IMR-90 (cell line): ENCODE results near the gene MSI2. TPM values are rescaled to one million over a fixed set of nuclear protein-coding genes. Genes with fewer than 3 reads are reported as not detected.

Experiments
- ATAC-seq: fragments of 200-7000 bp; cut with Tn5 transposase; 2 replicates; pipeline ENCODE4 v1.9.1; 2020; ENCODE audit warnings: low read depth, mild to moderate bottlenecking, moderate library complexity
- BruUV-seq: library from RNA; stranded (reverse); fragments of 400-500 nt; replicated peaks from 2 replicates; lab custom pipeline; 2021; lab: Mats Ljungman, UMichigan
- CTCF ChIA-PET: fragments of 300-600 bp; formaldehyde crosslinking; extraction: SDS; loops from one replicate; lab custom pipeline; 2021; ENCODE audit warnings: antibody characterized with exemption; lab: Yijun Ruan, JAX
- POLR2A ChIA-PET: fragments of 300-600 bp; sonication (Branson Sonifier 250); formaldehyde crosslinking; loops from one replicate; lab custom pipeline; 2022; ENCODE audit warnings: antibody characterized with exemption; ENCODE audit not compliant: unreplicated experiment; lab: Charles Lee
- DNase-seq: peaks from one replicate; pipeline ENCODE4 v3.0.0; 2013
- H2AFZ ChIP-seq: replicated peaks from 2 replicates; pipeline ENCODE3; 2013; ENCODE audit warnings: low read length, mild to moderate bottlenecking; ENCODE audit not compliant: poor library complexity
- H2AK5ac ChIP-seq: 2 replicates; pipeline ENCODE4 v1.6.1; 2013; ENCODE audit warnings: low read depth, low read length, inconsistent platforms
- H2AK9ac ChIP-seq: replicated peaks from 2 replicates; pipeline ENCODE3; 2013; ENCODE audit warnings: mild to moderate bottlenecking, low read depth, low read length, moderate library complexity; ENCODE audit not compliant: poor library complexity
- H2BK120ac ChIP-seq: 2 replicates; pipeline ENCODE4 v1.6.1; 2013; ENCODE audit warnings: low read depth, low read length, inconsistent platforms
- H2BK15ac ChIP-seq: 3 replicates; pipeline ENCODE4 v1.6.1; 2013; ENCODE audit warnings: low read depth, low read length, inconsistent platforms
- H2BK20ac ChIP-seq: 2 replicates; pipeline ENCODE4 v1.6.1; 2013; ENCODE audit warnings: low read depth, mild to moderate bottlenecking, inconsistent platforms, low read length, moderate library complexity
- H2BK5ac ChIP-seq: 2 replicates; pipeline ENCODE4 v1.6.1; 2013; ENCODE audit warnings: mild to moderate bottlenecking, low read depth, low read length, inconsistent platforms; ENCODE audit not compliant: poor library complexity, severe bottlenecking
- H3K14ac ChIP-seq: replicated peaks from 2 replicates; pipeline ENCODE4 v1.6.1; 2013; ENCODE audit warnings: low read depth, low read length, inconsistent platforms
- H3K18ac ChIP-seq: 2 replicates; pipeline ENCODE4 v1.6.1; 2013; ENCODE audit warnings: low read depth, low read length, control low read depth
- H3K23ac ChIP-seq: 2 replicates; pipeline ENCODE4 v1.6.1; 2013; ENCODE audit warnings: low read depth, low read length, inconsistent platforms
- H3K27ac ChIP-seq: 2 replicates; pipeline ENCODE4 v1.5.1; 2013; ENCODE audit warnings: mild to moderate bottlenecking, control low read depth, low read length; ENCODE audit not compliant: insufficient read depth
- H3K27me3 ChIP-seq: 2 replicates; pipeline ENCODE4 v1.6.1; 2013; ENCODE audit warnings: low read length; ENCODE audit not compliant: control insufficient read depth, insufficient read depth
- H3K36me3 ChIP-seq: 2 replicates; pipeline ENCODE4 v1.6.1; 2013; ENCODE audit warnings: low read length, mixed read lengths; ENCODE audit not compliant: control insufficient read depth, insufficient read depth
- H3K4ac ChIP-seq: 2 replicates; pipeline ENCODE4 v1.6.1; 2013; ENCODE audit warnings: low read depth, low read length, inconsistent platforms
- H3K4me1 ChIP-seq: 2 replicates; pipeline ENCODE4 v1.6.1; 2013; ENCODE audit warnings: low read length, mixed read lengths; ENCODE audit not compliant: control insufficient read depth, insufficient read depth
- H3K4me2 ChIP-seq: 2 replicates; pipeline ENCODE4 v1.6.1; 2013; ENCODE audit warnings: low read depth, mild to moderate bottlenecking, control low read depth, low read length, moderate library complexity
- H3K4me3 ChIP-seq: 2 replicates; pipeline ENCODE4 v1.5.1; 2013; ENCODE audit warnings: low read depth, mild to moderate bottlenecking, control low read depth, low read length, moderate library complexity; ENCODE audit not compliant: insufficient read depth
- H3K56ac ChIP-seq: 2 replicates; pipeline ENCODE4 v1.6.1; 2013; ENCODE audit warnings: low read length, inconsistent platforms; ENCODE audit not compliant: insufficient read depth; ENCODE audit errors: extremely low read depth
- H3K79me1 ChIP-seq, 2 experiments: 2 replicates each; pipeline ENCODE4 v1.6.1; 2013; ENCODE audit warnings: low read length in 2 of 2, inconsistent platforms in 1 of 2, low read depth in 1 of 2
- H3K9ac ChIP-seq: 2 replicates; pipeline ENCODE4 v1.6.1; 2013; ENCODE audit warnings: low read depth, low read length, control low read depth
- H3K9me1 ChIP-seq: 2 replicates; pipeline ENCODE4 v1.6.1; 2013; ENCODE audit warnings: low read length, inconsistent platforms; ENCODE audit not compliant: insufficient read depth
- H3K9me3 ChIP-seq: 2 replicates; pipeline ENCODE4 v1.6.1; 2013; ENCODE audit warnings: low read length; ENCODE audit not compliant: control insufficient read depth, insufficient read depth
- H4K20me1 ChIP-seq: 2 replicates; pipeline ENCODE4 v1.6.1; 2013; ENCODE audit warnings: low read length, inconsistent platforms; ENCODE audit not compliant: insufficient read depth
- H4K5ac ChIP-seq: 2 replicates; pipeline ENCODE4 v1.6.1; 2013; ENCODE audit warnings: mild to moderate bottlenecking, low read depth, low read length, control low read depth
- H4K8ac ChIP-seq, 2 experiments: 2 replicates each; pipeline ENCODE4 v1.6.1; 2013; ENCODE audit warnings: low read depth in 2 of 2, low read length in 2 of 2, control low read depth in 1 of 2, inconsistent platforms in 1 of 2
- H4K91ac ChIP-seq: 2 replicates; pipeline ENCODE4 v1.6.1; 2013; ENCODE audit warnings: low read depth, low read length, inconsistent platforms; ENCODE audit not compliant: insufficient read depth
- CEBPB ChIP-seq: IDR thresholded peaks from 2 replicates; pipeline ENCODE4 v1.6.1; 2012; ENCODE audit warnings: low read depth, low read length, improper control_type of control experiment
- RCOR1 ChIP-seq: IDR thresholded peaks from 2 replicates; pipeline ENCODE4 v1.6.1; 2012; ENCODE audit warnings: mild to moderate bottlenecking, low read length, improper control_type of control experiment; ENCODE audit not compliant: insufficient replicate concordance
- WGBS, 2 experiments: methylation state at CpG; one replicate each; pipeline versions ENCODE4 v1.1.5 to v1.1.7; 2013; ENCODE audit warnings: missing lambda C conversion rate in 2 of 2; ENCODE audit not compliant: insufficient read length in 1 of 2; ENCODE audit errors: extremely low coverage in 2 of 2; 5-methylcytosine and 5-hydroxymethylcytosine counted together
- dilution Hi-C: fragments of 300-500 bp; cut with HindIII; formaldehyde crosslinking; loops from one replicate; pipeline ENCODE4 v1.14.3; 2018; ENCODE audit warnings: low sequenced_read_pairs; ENCODE audit not compliant: unreplicated experiment
- in situ Hi-C: fragments of 300-500 bp; cut with MboI; formaldehyde crosslinking; loops from 3 replicates; pipeline ENCODE4 v1.14.3; 2019; ENCODE audit warnings: low sequenced_read_pairs, inconsistent platforms, mixed read lengths
- intact Hi-C: fragments of 100-400 bp; cut with micrococcal nuclease; formaldehyde crosslinking; loops from 2 replicates; pipeline ENCODE4 v1.10.0; 2022
- polyA plus RNA-seq, 3 experiments: library from polyadenylated mRNA; depleted of rRNA; stranded (reverse); fragments of >200 nt; gene quantifications; 2 replicates each; pipeline ENCODE4 v1.2.3, GENCODE V29; 2012; ENCODE audit warnings: low replicate concordance in 1 of 3
- total RNA-seq: library from RNA; depleted of rRNA; stranded (reverse); fragments of >200 nt; gene quantifications from 2 replicates; pipeline ENCODE4 v1.2.3, GENCODE V29; 2012
- TF ChIP-seq, protein P1 (sequence below): conservative IDR thresholded peaks from 2 replicates; pipeline ENCODE4 v1.5.1; 2012; ENCODE audit warnings: mild to moderate bottlenecking, low read depth, low read length, improper control_type of control experiment

Gene MSI2
- total and polyA plus RNA-seq, 2 of the 4 experiments (the other 2 are of a cell fraction): 13.0 to 16.0 TPM

DNA sequence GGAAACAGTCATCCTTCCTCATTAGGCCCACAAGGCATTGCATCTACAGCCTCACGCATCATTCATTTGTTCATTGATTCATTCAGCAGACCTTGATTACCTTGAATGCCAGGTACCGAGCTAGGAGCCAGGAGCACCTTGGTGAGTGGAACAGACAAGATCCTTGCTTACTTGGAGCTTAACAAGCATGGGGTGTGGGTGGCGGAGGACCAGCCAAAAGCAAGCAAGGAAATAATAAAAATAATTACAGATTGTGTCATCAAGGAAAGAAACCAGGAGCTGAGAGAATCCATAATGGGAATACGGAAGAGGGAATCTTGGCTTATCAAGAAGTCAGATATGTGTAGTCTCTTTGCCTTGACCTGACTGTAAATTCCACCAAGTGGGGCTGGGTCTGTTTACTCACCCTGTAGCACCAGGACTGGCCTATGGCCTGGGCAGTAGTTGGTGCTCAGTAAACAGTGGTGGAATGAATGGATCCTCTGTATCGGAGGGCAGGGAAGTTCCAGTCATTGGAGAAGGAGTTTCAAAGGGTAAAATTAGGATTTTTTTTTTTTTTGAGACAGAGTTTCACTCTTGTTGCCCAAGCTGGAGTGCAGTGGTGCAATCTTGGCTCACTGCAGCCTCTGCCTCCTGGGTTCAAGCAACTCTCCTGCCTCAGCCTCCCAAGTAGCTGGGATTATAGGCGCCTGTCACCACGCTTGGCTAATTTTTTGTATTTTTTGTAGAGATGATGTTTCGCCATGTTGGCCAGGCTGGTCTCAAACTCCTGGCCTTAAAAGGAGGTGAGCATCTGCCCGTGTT, 157.7 kb downstream of the MSI2 start:
- no peak overlapping the region for H3K4ac ChIP-seq
- H4K5ac ChIP-seq: no peak overlapping the region
- H3K23ac ChIP-seq: no peak overlapping the region
- no peak overlapping the region for H2BK15ac ChIP-seq
- no peaks in the 10 kb centered on the region for H3K27me3 ChIP-seq
- H2BK120ac ChIP-seq: no peak overlapping the region
- H4K8ac ChIP-seq: no peak overlapping the region
- H3K4me3 ChIP-seq: no peak overlapping the region
- POLR2A ChIA-PET: no interaction called here
- no peak for DNase-seq
- no peak overlapping the region for H4K91ac ChIP-seq
- no peaks in the 10 kb centered on the region for H3K36me3 ChIP-seq
- H3K4me2 ChIP-seq: no peak overlapping the region
- H2AFZ ChIP-seq: no peak overlapping the region
- intact Hi-C loops: no loop called here
- no peak overlapping the region for H3K14ac ChIP-seq
- H3K9me1 ChIP-seq: no peaks in the 10 kb centered on the region
- no peak overlapping the region for H3K56ac ChIP-seq
- WGBS, 2 experiments: 100% methylated on average over 1 of the region's 9 CpGs; no CpG with 5 or more reads in 1 of the 2 experiments
- no peak overlapping the region for H2AK9ac ChIP-seq
- no peak overlapping the region for H2BK20ac ChIP-seq
- TF ChIP-seq, protein P1, sequence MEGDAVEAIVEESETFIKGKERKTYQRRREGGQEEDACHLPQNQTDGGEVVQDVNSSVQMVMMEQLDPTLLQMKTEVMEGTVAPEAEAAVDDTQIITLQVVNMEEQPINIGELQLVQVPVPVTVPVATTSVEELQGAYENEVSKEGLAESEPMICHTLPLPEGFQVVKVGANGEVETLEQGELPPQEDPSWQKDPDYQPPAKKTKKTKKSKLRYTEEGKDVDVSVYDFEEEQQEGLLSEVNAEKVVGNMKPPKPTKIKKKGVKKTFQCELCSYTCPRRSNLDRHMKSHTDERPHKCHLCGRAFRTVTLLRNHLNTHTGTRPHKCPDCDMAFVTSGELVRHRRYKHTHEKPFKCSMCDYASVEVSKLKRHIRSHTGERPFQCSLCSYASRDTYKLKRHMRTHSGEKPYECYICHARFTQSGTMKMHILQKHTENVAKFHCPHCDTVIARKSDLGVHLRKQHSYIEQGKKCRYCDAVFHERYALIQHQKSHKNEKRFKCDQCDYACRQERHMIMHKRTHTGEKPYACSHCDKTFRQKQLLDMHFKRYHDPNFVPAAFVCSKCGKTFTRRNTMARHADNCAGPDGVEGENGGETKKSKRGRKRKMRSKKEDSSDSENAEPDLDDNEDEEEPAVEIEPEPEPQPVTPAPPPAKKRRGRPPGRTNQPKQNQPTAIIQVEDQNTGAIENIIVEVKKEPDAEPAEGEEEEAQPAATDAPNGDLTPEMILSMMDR: no peak
- no peak for TF ChIP-seq RCOR1
- TF ChIP-seq CEBPB: no peak
- no TSS peak for BruUV-seq
- no peak overlapping the region for H2BK5ac ChIP-seq
- H3K9ac ChIP-seq: no peak overlapping the region
- no peaks in the 10 kb centered on the region for H3K4me1 ChIP-seq
- H4K20me1 ChIP-seq: no peaks in the 10 kb centered on the region
- no peak overlapping the region for H2AK5ac ChIP-seq
- dilution Hi-C loops: no loop called here
- H3K18ac ChIP-seq: no peak overlapping the region
- CTCF ChIA-PET: interaction anchor here (0.6 kb wide), 1 partner anchor 24 kb away, joined by 7 read pairs; no protein-coding TSS in a partner anchor
- H3K79me1 ChIP-seq: peaks cover 0 to 3% of the 10 kb centered on the region in 2 experiments; a peak in 1 of 4 replicates
- no peak overlapping the region for H3K27ac ChIP-seq
- H3K9me3 ChIP-seq: no peaks in the 10 kb centered on the region
- in situ Hi-C loops: no loop called here
- no peak for ATAC-seq
